PC-9 (cell line): Measurements from ENCODE around the gene OR4C45. TPM values are rescaled to one million over a fixed set of nuclear protein-coding genes. Genes with fewer than 3 reads are reported as not detected.
"Not testable (repeated sequence)": the region's sequence is repeated elsewhere in the genome, so short reads cannot be mapped to it uniquely, and the experiment has no call there.

Experiments
- Bru-seq: library from RNA; stranded (reverse); fragments of 400-500 nt; gene quantifications from one replicate; lab custom pipeline; 2021; lab: Mats Ljungman, UMichigan
- BruChase-seq, 2 experiments: library from RNA; stranded (reverse); fragments of 400-500 nt; gene quantifications; one replicate each; lab custom pipeline; 2021; lab: Mats Ljungman, UMichigan
- BruUV-seq: library from RNA; stranded (reverse); fragments of 400-500 nt; replicated peaks from 2 replicates; lab custom pipeline; 2021; lab: Mats Ljungman, UMichigan
- CTCF ChIA-PET: fragments of 300-600 bp; sonication (Branson Sonifier 250); formaldehyde crosslinking; loops from one replicate; lab custom pipeline; 2022; ENCODE audit warnings: antibody characterized with exemption; lab: Charles Lee
- POLR2A ChIA-PET: fragments of 300-600 bp; sonication (Branson Sonifier 250); formaldehyde crosslinking; loops from one replicate; lab custom pipeline; 2022; ENCODE audit warnings: antibody characterized with exemption; ENCODE audit not compliant: unreplicated experiment; lab: Charles Lee
- DNase-seq, 2 experiments: peaks; one replicate each; pipeline versions ENCODE4 v3.0.0 to v3.0.0-alpha.2; 2015 to 2022; ENCODE audit warnings: mixed read lengths in 1 of 2
- H2AFZ ChIP-seq: fragments of 200-600 bp; sonication (generic); 2 replicates; pipeline ENCODE4 v1.8.1; 2017; ENCODE audit warnings: antibody characterized with exemption
- H3F3A ChIP-seq: fragments of 200-600 bp; sonication (generic); 2 replicates; pipeline ENCODE4 v1.8.1; 2017; ENCODE audit warnings: antibody characterized with exemption, mild to moderate bottlenecking, low read depth; ENCODE audit not compliant: insufficient read depth
- H3K27ac ChIP-seq: fragments of 200-600 bp; sonication (generic); 2 replicates; pipeline ENCODE4 v1.6.1; 2016; ENCODE audit warnings: mixed run types
- H3K27me3 ChIP-seq: fragments of 200-600 bp; sonication (generic); 2 replicates; pipeline ENCODE4 v1.6.1; 2016; ENCODE audit warnings: low read depth, mixed run types; ENCODE audit not compliant: insufficient read depth
- H3K36me3 ChIP-seq: fragments of 200-600 bp; sonication (generic); 2 replicates; pipeline ENCODE4 v1.6.1; 2016; ENCODE audit warnings: low read depth, mixed run types
- H3K4me1 ChIP-seq: fragments of 200-600 bp; sonication (generic); replicated peaks from 2 replicates; pipeline ENCODE4 v1.6.1; 2016; ENCODE audit warnings: mixed run types; ENCODE audit not compliant: insufficient read depth
- H3K4me2 ChIP-seq: fragments of 200-600 bp; sonication (generic); 2 replicates; pipeline ENCODE4 v1.6.1; 2017; ENCODE audit warnings: mixed run types
- H3K4me3 ChIP-seq: fragments of 200-600 bp; sonication (generic); 2 replicates; pipeline ENCODE4 v1.6.1; 2016; ENCODE audit warnings: mixed run types
- H3K79me2 ChIP-seq: fragments of 200-600 bp; sonication (generic); 2 replicates; pipeline ENCODE4 v1.6.1; 2017; ENCODE audit warnings: low read depth, mixed run types
- H3K9me2 ChIP-seq: fragments of 200-600 bp; sonication (generic); 2 replicates; pipeline ENCODE4 v1.8.1; 2017; ENCODE audit warnings: mild to moderate bottlenecking; ENCODE audit not compliant: insufficient read depth
- H3K9me3 ChIP-seq: fragments of 200-600 bp; sonication (generic); 2 replicates; pipeline ENCODE4 v1.8.1; 2016; ENCODE audit warnings: low read depth; ENCODE audit not compliant: insufficient read depth
- H4K20me1 ChIP-seq: fragments of 200-600 bp; sonication (generic); 2 replicates; pipeline ENCODE4 v1.8.1; 2017; ENCODE audit not compliant: insufficient read depth
- CTCF ChIP-seq: fragments of 200-600 bp; sonication (generic); conservative IDR thresholded peaks from 2 replicates; pipeline ENCODE4 v1.6.1; 2017; ENCODE audit warnings: mixed run types, antibody characterized with exemption, mild to moderate bottlenecking, moderate library complexity
- EZH2 ChIP-seq: fragments of 200-600 bp; sonication (generic); IDR thresholded peaks from 2 replicates; pipeline ENCODE4 v1.8.0; 2017; ENCODE audit warnings: antibody characterized with exemption, low read depth
- intact Hi-C: fragments of 100-400 bp; cut with micrococcal nuclease; formaldehyde crosslinking; loops from one replicate; pipeline ENCODE4 v1.10.0; 2022; ENCODE audit not compliant: unreplicated experiment
- long read RNA-seq: library from polyadenylated mRNA; stranded (forward); transcript quantifications from one replicate; pipeline ENCODE4 v2.0.0, GENCODE V29; 2022
- total RNA-seq: library from RNA; stranded (reverse); gene quantifications from 2 replicates; pipeline ENCODE4 v1.2.3, GENCODE V29; 2021

OR4C45 gene
- not detected in 2 replicates for total RNA-seq
- Bru-seq, nascent RNA, result not detected
- not detected for BruChase-seq, experiment 1, labeled RNA remaining after a 2-hour chase
- not detected for BruChase-seq, experiment 2, labeled RNA remaining after a 6-hour chase
- long read RNA-seq, result 0 reads

- CTCF ChIA-PET, result no interaction called here
- no TSS peak for BruUV-seq
- POLR2A ChIA-PET, result no interaction called here
Observed at GRCh38 chr11:50032574-50032973, at the start of gene OR4C45. Gene OR4C45, plus strand, starts transcription at chr11:50032874.

GRCh38 chr11:49995565-49995964, 37.1 kb upstream of the OR4C45 start:
- ChIA-PET CTCF (interaction anchor here (0.6 to 1.0 kb wide), 3 partner anchors 1717 to 1855 kb away, joined by 3 to 11 read pairs (median 3); no protein-coding TSS in a partner anchor), POLR2A (interaction anchor here (0.7 kb wide), 1 partner anchor 638 kb away, joined by 5 read pairs; no protein-coding TSS in a partner anchor)
- Histone ChIP-seq H3K79me2 (no peaks in the 10 kb centered on the region), H3K9me2 (no peaks in the 10 kb centered on the region; the same call in 1 of the 2 replicates), H3F3A (no peaks in the 10 kb centered on the region), H3K4me3 (no peak overlapping the region), H2AFZ (no peak overlapping the region), H3K4me1 (no peaks in the 10 kb centered on the region), H3K9me3 (0 out of 2 replicates have a peak, but pooled peaks cover 5% of the 10 kb centered on the region), H4K20me1 (no peaks in the 10 kb centered on the region), H3K4me2 (no peak overlapping the region), H3K27me3 (no peaks in the 10 kb centered on the region), H3K36me3 (no peaks in the 10 kb centered on the region), H3K27ac (no peak overlapping the region)
- TF ChIP-seq EZH2, result no peak
- TF ChIP-seq CTCF, result peak; percentile 92
- no TSS peak for BruUV-seq
- intact Hi-C loops, result loop anchor here (2.0 kb wide), 1 partner anchor 1823 kb away; no protein-coding TSS in a partner anchor
- DNase-seq, result peak; percentile 43 to 58

More at GRCh38 chr11:50032574-50032973, at the start of gene OR4C45:
- Histone ChIP-seq H3K4me3 (no peak within 1 kb of the TSS), H3K4me2 (no peak within 1 kb of the TSS), H4K20me1 (no peaks in the 10 kb centered on the region), H3K9me2 (no peaks in the 10 kb centered on the region), H2AFZ (no peak within 1 kb of the TSS), H3K9me3 (no peaks in the 10 kb centered on the region), H3K27ac (no peak within 1 kb of the TSS), H3F3A (no peaks in the 10 kb centered on the region), H3K36me3 (no peaks in the 10 kb centered on the region), H3K79me2 (no peaks in the 10 kb centered on the region), H3K4me1 (no peaks in the 10 kb centered on the region), H3K27me3 (no peaks in the 10 kb centered on the region)
- TF ChIP-seq EZH2, result no peak
- TF ChIP-seq CTCF, result no peak
- DNase-seq, result no peak
- intact Hi-C loops, result no loop called here

- H3K9me3 ChIP-seq, result no peaks in the 10 kb centered on the region
- no peak overlapping the region for H2AFZ ChIP-seq
- intact Hi-C loops, result no loop called here
- no peak for DNase-seq
- ChIA-PET POLR2A (no interaction called here), CTCF (no interaction called here)
- TF ChIP-seq EZH2 (no peak), CTCF (no peak)
- H4K20me1 ChIP-seq, result no peaks in the 10 kb centered on the region
- H3K36me3 ChIP-seq, result no peaks in the 10 kb centered on the region
- no peaks in the 10 kb centered on the region for H3K4me1 ChIP-seq
- no TSS peak for BruUV-seq
- H3K4me3 ChIP-seq, result no peak overlapping the region
- H3K27me3 ChIP-seq, result no peaks in the 10 kb centered on the region
- H3F3A ChIP-seq, result no peaks in the 10 kb centered on the region
- no peak overlapping the region for H3K4me2 ChIP-seq
- H3K27ac ChIP-seq, result no peak overlapping the region
- H3K9me2 ChIP-seq, result no peaks in the 10 kb centered on the region
- H3K79me2 ChIP-seq, result no peaks in the 10 kb centered on the region
Observed at GRCh38 chr11:50030193-50030592, 2.5 kb upstream of the OR4C45 start.

- H3K27ac ChIP-seq, H3K36me3 ChIP-seq, H4K20me1 ChIP-seq, H3K4me3 ChIP-seq, H3K9me3 ChIP-seq, POLR2A ChIA-PET, H3K4me2 ChIP-seq, H3F3A ChIP-seq, H2AFZ ChIP-seq, intact Hi-C loops, H3K79me2 ChIP-seq, H3K27me3 ChIP-seq, BruUV-seq, CTCF ChIA-PET, DNase-seq, H3K4me1 ChIP-seq, H3K9me2 ChIP-seq: not testable (repeated sequence)
Observed at GRCh38 chr11:50036239-50036638, 3.6 kb downstream of the OR4C45 start.
